Keratinocyte (primary cell): ENCODE data around the gene YWHAB. TPM values are rescaled to one million over a fixed set of nuclear protein-coding genes. Genes with fewer than 3 reads are reported as not detected.

ENCODE experiments used
- DNase-seq: peaks from one replicate; pipeline ENCODE4 v3.0.0-alpha.2; 2011; ENCODE audit warnings: low read depth, missing footprints, low spot score
- FAIRE-seq: peaks from 2 replicates; lab custom pipeline; 2011; peaks lifted over from hg19 to GRCh38; lab: Jason Lieb, UNC
- H2AFZ ChIP-seq: 2 replicates; pipeline ENCODE4 v1.6.0; 2012; ENCODE audit warnings: low read length, control low read depth, inconsistent platforms; ENCODE audit not compliant: control insufficient read depth
- H3K27ac ChIP-seq: 2 replicates; pipeline ENCODE4 v1.5.1; 2011; ENCODE audit warnings: low read length; ENCODE audit not compliant: control insufficient read depth, insufficient read depth
- H3K27me3 ChIP-seq: 3 replicates; pipeline ENCODE4 v1.6.0; 2011; ENCODE audit warnings: low read length; ENCODE audit not compliant: control insufficient read depth, insufficient read depth; ENCODE audit errors: extremely low read depth
- H3K36me3 ChIP-seq, 2 experiments: 2 replicates in 1 of 2; 3 replicates in 1 of 2; pipeline ENCODE4 v1.5.1; 2011; ENCODE audit warnings: low read length in 2 of 2, mild to moderate bottlenecking in 1 of 2; ENCODE audit not compliant: control insufficient read depth in 2 of 2, insufficient read depth in 2 of 2; ENCODE audit errors: extremely low read depth in 1 of 2
- H3K4me1 ChIP-seq: 3 replicates; pipeline ENCODE4 v1.5.1; 2011; ENCODE audit warnings: low read length; ENCODE audit not compliant: control insufficient read depth, insufficient read depth; ENCODE audit errors: extremely low read depth
- H3K4me2 ChIP-seq: 3 replicates; pipeline ENCODE4 v1.6.0; 2011; ENCODE audit warnings: low read depth, low read length; ENCODE audit not compliant: control insufficient read depth, insufficient read depth; ENCODE audit errors: extremely low read depth
- H3K4me3 ChIP-seq, 3 experiments: fragments of 200-600 bp in 1 of 3; sonication (generic) in 1 of 3; 2 replicates in 2 of 3; 3 replicates in 1 of 3; pipeline ENCODE4 v1.5.1; 2011 to 2016; ENCODE audit warnings: low read length in 3 of 3, mild to moderate bottlenecking in 3 of 3, control low read depth in 2 of 3, inconsistent platforms in 1 of 3, low read depth in 1 of 3, mixed read lengths in 1 of 3, mixed run types in 1 of 3, moderate library complexity in 1 of 3; ENCODE audit not compliant: control insufficient read depth in 2 of 3, insufficient read depth in 2 of 3; ENCODE audit errors: extremely low read depth in 1 of 3
- H3K79me2 ChIP-seq: 2 replicates; pipeline ENCODE4 v1.6.0; 2012; ENCODE audit warnings: low read length; ENCODE audit not compliant: control insufficient read depth, insufficient read depth
- H3K9ac ChIP-seq: 3 replicates; pipeline ENCODE4 v1.6.0; 2011; ENCODE audit warnings: low read length; ENCODE audit not compliant: control insufficient read depth, insufficient read depth; ENCODE audit errors: extremely low read depth
- H3K9me1 ChIP-seq: 3 replicates; pipeline ENCODE4 v1.6.0; 2011; ENCODE audit warnings: low read length; ENCODE audit not compliant: control insufficient read depth, insufficient read depth; ENCODE audit errors: extremely low read depth
- H3K9me3 ChIP-seq: 2 replicates; pipeline ENCODE4 v1.5.1; 2012; ENCODE audit warnings: low read depth, low read length; ENCODE audit not compliant: control insufficient read depth
- H4K20me1 ChIP-seq: 3 replicates; pipeline ENCODE4 v1.6.0; 2011; ENCODE audit warnings: low read length; ENCODE audit not compliant: control insufficient read depth, insufficient read depth; ENCODE audit errors: extremely low read depth
- CTCF ChIP-seq, 3 experiments: IDR thresholded peaks in 1 of 3; conservative IDR thresholded peaks in 1 of 3; optimal IDR thresholded peaks in 1 of 3; 2 replicates in 2 of 3; 3 replicates in 1 of 3; pipeline versions ENCODE3 to v1.5.1; 2011; ENCODE audit warnings: low read length in 3 of 3, mild to moderate bottlenecking in 3 of 3, moderate library complexity in 2 of 3, control low read depth in 1 of 3, inconsistent platforms in 1 of 3; ENCODE audit not compliant: insufficient read depth in 2 of 3; ENCODE audit errors: extremely low read depth in 1 of 3
- EZH2 ChIP-seq: IDR thresholded peaks from one replicate; pipeline ENCODE4 v1.6.1; 2012; ENCODE audit warnings: inconsistent platforms, mild to moderate bottlenecking, low read length, moderate library complexity
- dilution Hi-C: fragments of 300-500 bp; cut with MboI; formaldehyde crosslinking; loops from one replicate; pipeline ENCODE4 v1.7.0; 2020; ENCODE audit warnings: low sequenced_read_pairs; ENCODE audit not compliant: extremely low pct_ligation_motif_present
- polyA plus RNA-seq, 5 experiments: library from polyadenylated mRNA; depleted of rRNA in 3 of 5; stranded (reverse) in 3 of 5; stranded (forward) in 1 of 5; unstranded in 1 of 5; fragments of >200 nt; gene quantifications; 1 replicate in 1 of 5; 2 replicates in 3 of 5; 3 replicates in 1 of 5; pipeline versions ENCODE4 v1.2.1 to v1.2.3, GENCODE V29; 2011 to 2012; ENCODE audit warnings: missing spikeins in 2 of 5, low read depth in 1 of 5, low replicate concordance in 1 of 5

YWHAB gene
- polyA plus RNA-seq, 1 donor (not counting 4 experiments of a cell fraction or from before 2014, with no cell fraction given) = 214 TPM

GRCh38 chr20:44911264-44911921 lies 25.9 kb downstream of the YWHAB start:
- H3K9me1 ChIP-seq = no peaks in the 10 kb centered on the region
- dilution Hi-C loops = no loop called here

GRCh38 chr20:44912189-44912588 lies 26.7 kb downstream of the YWHAB start:
- no peak for TF ChIP-seq EZH2
- no peak for TF ChIP-seq CTCF (optimal IDR thresholded peaks at IDR 0.05 in 1 of 3, IDR thresholded peaks at IDR 0.05 in 1 of 3, conservative IDR thresholded peaks at IDR 0.05 in 1 of 3; ENCODE audit: extremely low read depth in 1 of 3, insufficient read depth in 2 of 3, low read length in 3 of 3)
- Histone ChIP-seq H3K27ac (no peak overlapping the region), H4K20me1 (peaks cover 10% of the 10 kb centered on the region), H2AFZ (no peak overlapping the region), H3K9me1 (no peaks in the 10 kb centered on the region), H3K4me2 (no peak overlapping the region), H3K36me3 (peaks cover 16 to 17% of the 10 kb centered on the region in 2 experiments), H3K4me3 (no peak overlapping the region), H3K9me3 (no peaks in the 10 kb centered on the region), H3K4me1 (peaks cover 6% of the 10 kb centered on the region), H3K79me2 (peaks cover 3% of the 10 kb centered on the region), H3K27me3 (no peaks in the 10 kb centered on the region), H3K9ac (no peak overlapping the region)
- DNase-seq = no peak
- dilution Hi-C loops = no loop called here
- no peak for FAIRE-seq

More at GRCh38 chr20:44911264-44911921, 25.9 kb downstream of the YWHAB start:
- Histone ChIP-seq H3K9ac (no peak overlapping the region), H3K4me3 (no peak overlapping the region), H3K4me1 (peaks cover 6% of the 10 kb centered on the region), H3K27ac (no peak overlapping the region), H4K20me1 (peaks cover 10% of the 10 kb centered on the region), H3K9me3 (no peaks in the 10 kb centered on the region), H3K27me3 (no peaks in the 10 kb centered on the region), H3K4me2 (no peak overlapping the region), H3K36me3 (peaks cover 14 to 15% of the 10 kb centered on the region in 2 experiments), H3K79me2 (peaks cover 3% of the 10 kb centered on the region), H2AFZ (no peak overlapping the region)
- FAIRE-seq (no peak), DNase-seq (no peak)
- TF ChIP-seq CTCF (optimal IDR thresholded peaks at IDR 0.05 in 1 of 3, IDR thresholded peaks at IDR 0.05 in 1 of 3, conservative IDR thresholded peaks at IDR 0.05 in 1 of 3; ENCODE audit: extremely low read depth in 1 of 3, insufficient read depth in 2 of 3, low read length in 3 of 3) (peak in 2 of 3 experiments; percentile 36 to 58), EZH2 (no peak)
